GM19463 (cell line): ENCODE measurements around the gene NDUFS8.

ENCODE experiments used
- ATAC-seq: cut with Tn5 transposase; IDR thresholded peaks from one replicate; pipeline ENCODE4 v1.9.1; 2021; ENCODE audit warnings: mild to moderate bottlenecking, moderate library complexity; ENCODE audit not compliant: unreplicated experiment

The NDUFS8 gene

GRCh38 chr11:68035266-68035876 is 4.9 kb downstream of the NDUFS8 start:
- ATAC-seq: no peak

GRCh38 chr11:68036141-68036716 is 5.7 kb downstream of the NDUFS8 start:
- ATAC-seq: no peak

- ATAC-seq: no peak
Measured at GRCh38 chr11:68036717-68037239, 6.3 kb downstream of the NDUFS8 start.

GRCh38 chr11:68037411-68038225 is 7.1 kb downstream of the NDUFS8 start:
- no peak for ATAC-seq

- ATAC-seq: no peak
Measured at GRCh38 chr11:68038226-68038717, 7.8 kb downstream of the NDUFS8 start.

GRCh38 chr11:68038718-68039525 is 8.4 kb downstream of the NDUFS8 start, which contains the start of gene TCIRG1:
TSS of gene TCIRG1 (plus strand) at chr11:68039025. CDS start at chr11:68041272, 2,247 bp downstream.
- ATAC-seq: no peak

- ATAC-seq: no peak
Measured at GRCh38 chr11:68039526-68040086, 9.1 kb downstream of the NDUFS8 start.

GRCh38 chr11:68040101-68040956 is 9.8 kb downstream of the NDUFS8 start:
- peak; percentile 74 for ATAC-seq

- no peak for ATAC-seq
Measured at GRCh38 chr11:68040957-68041591, 10.6 kb downstream of the NDUFS8 start.

GRCh38 chr11:68041617-68042218 is 11.2 kb downstream of the NDUFS8 start:
- ATAC-seq: no peak

- ATAC-seq: no peak
Measured at GRCh38 chr11:68042219-68043028, 11.9 kb downstream of the NDUFS8 start.

GRCh38 chr11:68043029-68043348 is 12.5 kb downstream of the NDUFS8 start:
- no peak for ATAC-seq

- no peak for ATAC-seq
Measured at GRCh38 chr11:68043349-68044144, 13.1 kb downstream of the NDUFS8 start.

- ATAC-seq: no peak
Measured at GRCh38 chr11:68044145-68044813, 13.8 kb downstream of the NDUFS8 start.

- no peak for ATAC-seq
Measured at GRCh38 chr11:68044898-68045351, 14.4 kb downstream of the NDUFS8 start.
